GM12872 (cell line): ENCODE results near the gene SAMD14.

Experiments used
- TF ChIP-seq, protein P1 (sequence below): IDR thresholded peaks from 3 replicates; pipeline ENCODE4 v1.5.1; 2011; ENCODE audit warnings: low read depth, mild to moderate bottlenecking, low read length, moderate library complexity; ENCODE audit not compliant: insufficient read depth

Gene SAMD14

GRCh38 chr17:50100480-50100883 lies 29.5 kb downstream of the SAMD14 start:
- TF ChIP-seq, protein P1, sequence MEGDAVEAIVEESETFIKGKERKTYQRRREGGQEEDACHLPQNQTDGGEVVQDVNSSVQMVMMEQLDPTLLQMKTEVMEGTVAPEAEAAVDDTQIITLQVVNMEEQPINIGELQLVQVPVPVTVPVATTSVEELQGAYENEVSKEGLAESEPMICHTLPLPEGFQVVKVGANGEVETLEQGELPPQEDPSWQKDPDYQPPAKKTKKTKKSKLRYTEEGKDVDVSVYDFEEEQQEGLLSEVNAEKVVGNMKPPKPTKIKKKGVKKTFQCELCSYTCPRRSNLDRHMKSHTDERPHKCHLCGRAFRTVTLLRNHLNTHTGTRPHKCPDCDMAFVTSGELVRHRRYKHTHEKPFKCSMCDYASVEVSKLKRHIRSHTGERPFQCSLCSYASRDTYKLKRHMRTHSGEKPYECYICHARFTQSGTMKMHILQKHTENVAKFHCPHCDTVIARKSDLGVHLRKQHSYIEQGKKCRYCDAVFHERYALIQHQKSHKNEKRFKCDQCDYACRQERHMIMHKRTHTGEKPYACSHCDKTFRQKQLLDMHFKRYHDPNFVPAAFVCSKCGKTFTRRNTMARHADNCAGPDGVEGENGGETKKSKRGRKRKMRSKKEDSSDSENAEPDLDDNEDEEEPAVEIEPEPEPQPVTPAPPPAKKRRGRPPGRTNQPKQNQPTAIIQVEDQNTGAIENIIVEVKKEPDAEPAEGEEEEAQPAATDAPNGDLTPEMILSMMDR: no peak

DNA sequence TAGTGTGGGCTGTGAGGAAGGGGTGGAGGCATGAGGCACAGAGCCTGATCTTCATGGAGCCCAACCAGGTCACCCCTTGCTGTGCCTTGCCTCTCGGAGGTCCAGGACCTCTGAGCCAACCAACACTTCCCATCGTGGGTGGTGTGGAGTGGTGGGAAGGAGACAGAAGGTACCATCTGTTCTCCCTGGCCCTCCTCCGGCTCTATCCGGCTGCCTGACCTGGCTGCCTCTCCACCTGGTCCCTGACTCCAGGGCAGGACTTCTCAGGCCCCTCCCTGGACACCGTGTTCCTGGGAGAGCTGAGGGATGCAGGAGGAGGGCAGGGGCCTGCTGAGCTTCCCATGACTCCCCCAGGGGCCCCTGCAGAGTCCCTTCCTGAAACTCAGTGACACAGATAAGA lies 31.0 kb downstream of the SAMD14 start:
- TF ChIP-seq, protein P1: no peak

- TF ChIP-seq, protein P1: no peak
Observed at GRCh38 chr17:50098583-50098982, 31.4 kb downstream of the SAMD14 start.

GRCh38 chr17:50097926-50098325 lies 32.0 kb downstream of the SAMD14 start:
- TF ChIP-seq, protein P1: no peak

DNA sequence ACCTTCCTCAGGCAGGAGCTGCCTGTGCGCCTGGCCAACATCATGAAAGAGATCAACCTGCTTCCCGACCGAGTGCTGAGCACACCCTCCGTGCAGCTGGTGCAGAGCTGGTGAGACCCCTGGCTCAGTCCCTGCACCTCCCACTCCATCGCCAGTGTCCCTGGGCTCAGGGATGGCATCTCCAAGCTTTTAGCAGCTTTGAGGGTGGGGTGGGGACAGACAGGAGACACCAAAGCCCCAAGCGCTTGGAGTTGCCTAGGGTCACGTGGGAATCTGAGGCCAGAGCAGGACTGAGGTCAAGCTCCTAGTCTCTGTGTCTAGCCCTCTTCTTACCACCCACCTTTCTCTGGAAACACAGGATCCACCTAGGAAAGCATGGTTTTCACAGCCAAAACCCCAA lies 32.5 kb downstream of the SAMD14 start:
- TF ChIP-seq, protein P1: no peak

DNA sequence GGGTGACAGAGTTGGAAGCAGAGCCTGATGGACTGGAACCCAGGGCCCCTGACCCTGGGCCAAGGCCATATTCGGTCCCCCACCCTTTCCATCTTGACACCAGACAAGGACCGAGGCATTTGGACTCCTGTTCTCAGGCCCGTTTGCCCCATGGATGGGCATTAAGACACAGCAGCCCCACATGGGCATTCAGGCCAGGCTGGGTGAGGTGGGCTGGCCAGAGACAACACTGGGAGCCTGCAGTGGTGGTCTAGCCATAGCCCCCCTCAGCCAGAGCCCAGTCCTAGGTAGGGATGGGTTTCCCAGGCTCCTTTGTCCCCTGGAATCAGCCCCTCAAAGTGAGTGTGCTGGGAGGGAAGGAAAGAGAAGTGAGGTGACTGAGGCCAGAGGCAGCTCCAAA lies 33.2 kb downstream of the SAMD14 start:
- TF ChIP-seq, protein P1: no peak

DNA sequence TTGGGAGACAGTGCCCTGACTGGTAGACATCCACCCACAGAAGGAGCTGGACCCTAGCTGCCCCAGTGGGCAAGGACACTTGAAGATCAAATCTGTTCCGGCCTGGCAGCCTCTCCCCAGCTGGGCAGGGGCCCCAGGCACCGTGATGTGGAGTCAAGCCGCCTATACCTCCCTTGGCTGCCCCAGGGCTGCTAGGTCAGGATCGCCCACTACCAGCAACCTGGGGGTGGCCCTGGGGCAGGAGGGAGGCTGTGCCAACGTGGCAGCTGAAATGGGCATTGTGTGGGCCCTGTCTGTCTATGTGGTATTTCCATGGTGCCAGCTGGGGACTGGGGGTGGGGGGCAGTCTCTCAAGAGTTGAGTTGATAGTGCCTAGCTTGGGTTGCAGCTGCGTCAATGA lies 33.9 kb downstream of the SAMD14 start:
- TF ChIP-seq, protein P1: no peak

DNA sequence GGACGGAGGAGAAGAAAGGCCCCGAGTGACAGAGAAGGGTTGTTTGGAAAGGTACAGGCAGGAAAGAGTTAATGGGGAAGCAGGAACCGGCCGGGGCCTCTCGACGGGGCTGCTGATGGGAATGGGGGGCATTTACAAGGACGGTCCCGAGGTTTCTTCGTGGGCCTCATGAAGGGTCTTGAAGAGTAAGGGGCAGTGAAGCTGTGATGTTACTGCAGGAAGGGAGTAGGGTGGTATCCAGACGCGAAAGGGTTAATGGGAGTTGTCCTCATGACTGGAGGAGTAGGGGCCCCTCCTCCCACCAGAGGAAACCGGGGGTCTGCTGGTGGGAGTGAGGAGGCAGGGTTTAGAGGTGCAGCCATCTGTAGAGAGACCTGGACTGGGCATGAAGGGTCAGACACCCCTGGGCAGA lies 34.3 kb downstream of the SAMD14 start:
- TF ChIP-seq, protein P1: no peak
